Pancreas (tissue), 10 donors: Measurements from ENCODE around the gene TRAPPC4. TPM values are rescaled to one million over a fixed set of nuclear protein-coding genes. Genes with fewer than 3 reads are reported as not detected.

Experiments used
- ATAC-seq, 4 donors: fragments of 200-7000 bp; cut with Tn5 transposase; one replicate each; pipeline versions ENCODE4 v1.8.0 to v1.9.1; 2020; ENCODE audit warnings: mild to moderate bottlenecking in 4 of 4, moderate library complexity in 4 of 4
- DNase-seq, 6 donors: peaks; one replicate each; pipeline ENCODE4 v3.0.0-alpha.2; 2020
- FAIRE-seq: peaks from 2 replicates; lab custom pipeline; 2012; peaks lifted over from hg19 to GRCh38; lab: Jason Lieb, UNC
- H3K27ac ChIP-seq, 4 donors: fragments of 200-600 bp; sonication (generic); 1 replicate in 3 of 4; 2 replicates in 1 of 4; pipeline versions ENCODE4 v1.5.0 to v1.8.0; 2020
- H3K27me3 ChIP-seq, 4 donors: fragments of 200-600 bp; one replicate each; pipeline ENCODE4 v1.8.0; 2021
- H3K36me3 ChIP-seq, 3 donors: fragments of 200-600 bp; sonication (generic) in 1 of 3; one replicate each; pipeline versions ENCODE4 v1.5.0 to v1.8.0; 2020 to 2021
- H3K4me1 ChIP-seq, 3 donors: fragments of 200-600 bp; one replicate each; pipeline ENCODE4 v1.8.0; 2021
- H3K4me3 ChIP-seq, 4 donors: fragments of 200-600 bp; sonication (generic) in 2 of 4; one replicate each; pipeline versions ENCODE4 v1.5.0 to v1.8.0; 2020 to 2021
- H3K9me3 ChIP-seq, 4 donors: fragments of 200-600 bp; one replicate each; pipeline ENCODE4 v1.8.0; 2021
- CTCF ChIP-seq, 4 donors: fragments of 200-600 bp; sonication (generic) in 3 of 4; IDR thresholded peaks; one replicate each; pipeline versions ENCODE4 v1.5.0 to v1.8.0; 2021; ENCODE audit warnings: antibody characterized with exemption in 4 of 4
- WGBS, 2 donors: extraction: QIAGEN DNeasy Blood & Tissue Kit; methylation state at CpG; one replicate each; pipeline ENCODE4 v1.1.7; 2013; 5-methylcytosine and 5-hydroxymethylcytosine counted together
- intact Hi-C, 3 donors: fragments of 100-400 bp; cut with DNase I; formaldehyde crosslinking; loops; one replicate each; pipeline versions ENCODE4 v1.11.1 to v1.14.2; 2022
- polyA plus RNA-seq, 2 donors: library from polyadenylated mRNA; stranded (reverse); fragments of 200-250 nt; gene quantifications; one replicate each; pipeline ENCODE4 v1.2.3, GENCODE V29; 2013
- total RNA-seq, 6 donors: library from RNA; stranded (reverse); fragmentation: NEBNext Ultra II Directional in 4 of 6; extraction: Animal tissue kit (Norgen Biotek cat#: 25700) in 4 of 6; gene quantifications; one replicate each; pipeline versions ENCODE4 v1.2.1 to v1.2.4, GENCODE V29; 2021 to 2023
- donor health status: healthy with polysubstance abuse.
- donor health status: DM: no; HTN: no; CAD: no; lungs with moderate emphysema.
- donor health status: DM: no; HTN: no; CAD: no.
- donor health status: control.
- donor health status: control.
- donor health status: Bipolar disorder and iron deficiency.
- donor health status: DM: yes; HTN: yes; CAD: no.
- donor health status: DM: no; HTN: no; CAD: no.
- donor health status: DM: no; HTN: no; CAD: no.
- donor health status: DM: yes; HTN: yes; CAD: no.

The TRAPPC4 gene
- total and polyA plus RNA-seq, 8 donors = 13.7 to 55.7 (median 27.2) TPM

- no peaks in the 10 kb centered on the region for H3K4me1 ChIP-seq
These were observed 30.5 kb downstream of the TRAPPC4 start for GRCh38 chr11:119049081-119049480.

GRCh38 chr11:119051440-119052162 lies 33.0 kb downstream of the TRAPPC4 start:
- Histone ChIP-seq H3K27ac (no peak overlapping the region), H3K36me3 (peaks cover 7 to 73% (median 56%) of the 10 kb centered on the region in 3 donors), H3K4me3 (no peak overlapping the region), H3K4me1 (peaks cover 0 to 11% (median 0%) of the 10 kb centered on the region in 3 donors), H3K27me3 (no peaks in the 10 kb centered on the region), H3K9me3 (no peaks in the 10 kb centered on the region)
- no peak for TF ChIP-seq CTCF (IDR thresholded peaks at IDR 0.05)
- intact Hi-C loops = no loop called here
- FAIRE-seq (no peak), DNase-seq (peak in 1 of 6 donors; percentile 48), ATAC-seq (no peak)
- WGBS, 2 donors = 74 to 76% methylated on average over 17 of the region's 17 CpGs

More at GRCh38 chr11:119049081-119049480, 30.5 kb downstream of the TRAPPC4 start:
- Histone ChIP-seq H3K36me3 (peaks cover 9 to 86% (median 52%) of the 10 kb centered on the region in 3 donors), H3K27me3 (no peaks in the 10 kb centered on the region), H3K4me3 (no peak overlapping the region), H3K9me3 (no peaks in the 10 kb centered on the region), H3K27ac (no peak overlapping the region)
- WGBS, 2 donors = 87 to 88% methylated on average over 7 of the region's 7 CpGs
- ATAC-seq = no peak
- intact Hi-C loops = no loop called here
- DNase-seq = peak in 1 of 6 donors; percentile 59
- no peak for TF ChIP-seq CTCF (IDR thresholded peaks at IDR 0.05)
- no peak for FAIRE-seq

GRCh38 chr11:119052163-119052814 lies 33.7 kb downstream of the TRAPPC4 start:
- H3K9me3 ChIP-seq = no peaks in the 10 kb centered on the region
- H3K27ac ChIP-seq = no peak overlapping the region
- H3K4me3 ChIP-seq = no peak overlapping the region
- H3K36me3 ChIP-seq = peaks cover 7 to 67% (median 54%) of the 10 kb centered on the region in 3 donors
- 77 to 81% methylated on average over 23 of the region's 23 CpGs for WGBS, 2 donors
- no peak for FAIRE-seq
- no peaks in the 10 kb centered on the region for H3K27me3 ChIP-seq
- intact Hi-C loops = no loop called here
- peak in 1 of 6 donors; percentile 26 for DNase-seq
- ATAC-seq = no peak
- peaks cover 0 to 11% (median 0%) of the 10 kb centered on the region in 3 donors for H3K4me1 ChIP-seq
- no peak for TF ChIP-seq CTCF (IDR thresholded peaks at IDR 0.05)

GRCh38 chr11:119054418-119054817 lies 35.9 kb downstream of the TRAPPC4 start:
- DNase-seq = peak in 1 of 6 donors; percentile 30
- 63 to 66% methylated on average over 10 of the region's 10 CpGs for WGBS, 2 donors
- no peaks in the 10 kb centered on the region for H3K27me3 ChIP-seq
- H3K36me3 ChIP-seq = peaks cover 7 to 45% (median 33%) of the 10 kb centered on the region in 3 donors
- intact Hi-C loops = no loop called here
- no peak for TF ChIP-seq CTCF (IDR thresholded peaks at IDR 0.05)
- H3K9me3 ChIP-seq = no peaks in the 10 kb centered on the region
- no peak overlapping the region for H3K27ac ChIP-seq
- no peak overlapping the region for H3K4me3 ChIP-seq
- H3K4me1 ChIP-seq = peaks cover 0 to 16% (median 0%) of the 10 kb centered on the region in 3 donors
- ATAC-seq = no peak
- FAIRE-seq = no peak
